ENCODE results near the gene TGM2. TPM values are rescaled to one million over a fixed set of nuclear protein-coding genes. Genes with fewer than 3 reads are reported as not detected.

TGM2 gene
- total and polyA plus RNA-seq, 9 of the 15 experiments (the other 6 are each of a cell fraction or from before 2014, with no cell fraction given): 5.5 to 78.5 (median 37.6) TPM

DNA sequence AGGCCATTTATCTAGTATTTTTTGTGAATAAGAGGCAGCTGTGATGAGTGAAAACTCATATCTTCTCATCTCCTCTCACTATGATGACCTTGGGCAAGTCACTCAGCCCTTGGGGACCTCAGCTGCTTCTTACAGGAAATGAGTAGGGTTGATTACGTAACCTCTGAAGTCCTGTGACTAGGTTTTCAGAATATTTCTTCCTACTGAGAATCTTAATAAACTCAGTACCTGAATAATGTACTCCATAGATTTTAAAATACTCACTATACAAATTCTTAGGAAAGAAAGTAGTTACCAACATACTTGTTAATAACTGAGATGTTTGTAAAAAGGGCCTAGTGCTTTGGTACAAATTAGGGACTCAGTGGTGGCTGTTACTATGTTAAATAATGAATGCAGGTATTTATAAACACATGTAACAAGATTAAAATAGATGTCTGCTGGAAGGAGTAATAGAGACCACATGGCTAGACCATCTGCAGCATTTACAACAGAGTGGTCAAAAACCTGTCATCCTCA, 70.6 kb downstream of the TGM2 start (continued):
- TF ChIP-seq KDM5B (IDR thresholded peaks at IDR 0.05; ENCODE audit: insufficient replicate concordance, low read depth, low read length) (no peak), SIX5 (IDR thresholded peaks at IDR 0.05; ENCODE audit: borderline replicate concordance in 1 of 2, insufficient read depth in 1 of 2, low read depth in 1 of 2, low read length in 2 of 2) (no peak), ELF1 (tag; IDR thresholded peaks at IDR 0.05) (peak; percentile 51; the same call in 1 of the 2 replicates), GABPA (tag; conservative IDR thresholded peaks at IDR 0.05; ENCODE audit: low read depth) (peak; percentile 69), NR2F6 (CRISPR knock-in tag; IDR thresholded peaks at IDR 0.05) (no peak), POLR2H (tag; IDR thresholded peaks at IDR 0.05; ENCODE audit: low read depth) (peak; percentile 57), ZHX1 (conservative IDR thresholded peaks at IDR 0.05; ENCODE audit: low read length) (no peak), ZNF77 (CRISPR knock-in tag; IDR thresholded peaks at IDR 0.05) (no peak), CBFA2T3 (IDR thresholded peaks at IDR 0.05) (peak; percentile 12; the same call in 1 of the 2 replicates), SMAD1 (IDR thresholded peaks at IDR 0.05; ENCODE audit: low read depth, low read length, partially characterized antibody) (peak; percentile 45), KDM1A (IDR thresholded peaks at IDR 0.05) (peak in 1 of 2 experiments; percentile 13; a peak in 2 of 4 replicates), EHMT2 (IDR thresholded peaks at IDR 0.05) (no peak), ZNF175 (CRISPR knock-in tag; IDR thresholded peaks at IDR 0.05; ENCODE audit: low read depth) (peak; percentile 66), NFIC (IDR thresholded peaks at IDR 0.05) (no peak), ETV1 (tag; conservative IDR thresholded peaks at IDR 0.05; ENCODE audit: low read depth) (peak; percentile 83)
- TF ChIP-seq, protein P1, sequence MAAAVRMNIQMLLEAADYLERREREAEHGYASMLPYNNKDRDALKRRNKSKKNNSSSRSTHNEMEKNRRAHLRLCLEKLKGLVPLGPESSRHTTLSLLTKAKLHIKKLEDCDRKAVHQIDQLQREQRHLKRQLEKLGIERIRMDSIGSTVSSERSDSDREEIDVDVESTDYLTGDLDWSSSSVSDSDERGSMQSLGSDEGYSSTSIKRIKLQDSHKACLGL (CRISPR knock-in tag; IDR thresholded peaks at IDR 0.05; ENCODE audit: borderline replicate concordance, poor library complexity, severe bottlenecking): no peak
- TF ChIP-seq, protein P2, sequence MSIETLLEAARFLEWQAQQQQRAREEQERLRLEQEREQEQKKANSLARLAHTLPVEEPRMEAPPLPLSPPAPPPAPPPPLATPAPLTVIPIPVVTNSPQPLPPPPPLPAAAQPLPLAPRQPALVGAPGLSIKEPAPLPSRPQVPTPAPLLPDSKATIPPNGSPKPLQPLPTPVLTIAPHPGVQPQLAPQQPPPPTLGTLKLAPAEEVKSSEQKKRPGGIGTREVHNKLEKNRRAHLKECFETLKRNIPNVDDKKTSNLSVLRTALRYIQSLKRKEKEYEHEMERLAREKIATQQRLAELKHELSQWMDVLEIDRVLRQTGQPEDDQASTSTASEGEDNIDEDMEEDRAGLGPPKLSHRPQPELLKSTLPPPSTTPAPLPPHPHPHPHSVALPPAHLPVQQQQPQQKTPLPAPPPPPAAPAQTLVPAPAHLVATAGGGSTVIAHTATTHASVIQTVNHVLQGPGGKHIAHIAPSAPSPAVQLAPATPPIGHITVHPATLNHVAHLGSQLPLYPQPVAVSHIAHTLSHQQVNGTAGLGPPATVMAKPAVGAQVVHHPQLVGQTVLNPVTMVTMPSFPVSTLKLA (conservative IDR thresholded peaks at IDR 0.05): 0 out of 4 replicates have a peak, but pooled peaks of 1 of the 2 experiments have one; percentile 24
- TF ChIP-seq, protein P3, sequence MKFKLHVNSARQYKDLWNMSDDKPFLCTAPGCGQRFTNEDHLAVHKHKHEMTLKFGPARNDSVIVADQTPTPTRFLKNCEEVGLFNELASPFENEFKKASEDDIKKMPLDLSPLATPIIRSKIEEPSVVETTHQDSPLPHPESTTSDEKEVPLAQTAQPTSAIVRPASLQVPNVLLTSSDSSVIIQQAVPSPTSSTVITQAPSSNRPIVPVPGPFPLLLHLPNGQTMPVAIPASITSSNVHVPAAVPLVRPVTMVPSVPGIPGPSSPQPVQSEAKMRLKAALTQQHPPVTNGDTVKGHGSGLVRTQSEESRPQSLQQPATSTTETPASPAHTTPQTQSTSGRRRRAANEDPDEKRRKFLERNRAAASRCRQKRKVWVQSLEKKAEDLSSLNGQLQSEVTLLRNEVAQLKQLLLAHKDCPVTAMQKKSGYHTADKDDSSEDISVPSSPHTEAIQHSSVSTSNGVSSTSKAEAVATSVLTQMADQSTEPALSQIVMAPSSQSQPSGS (CRISPR knock-in tag; IDR thresholded peaks at IDR 0.05): no peak
